Kidney epithelial cell (primary cell): ENCODE results near the gene C17orf114.

Source experiments
- DNase-seq: peaks from one replicate; pipeline ENCODE4 v3.0.0-alpha.2; 2010; ENCODE audit warnings: low read depth
- H3K27me3 ChIP-seq: 2 replicates; pipeline ENCODE4 v1.6.0; 2011; ENCODE audit warnings: low read length; ENCODE audit not compliant: control insufficient read depth, insufficient read depth
- H3K36me3 ChIP-seq: 2 replicates; pipeline ENCODE4 v1.5.1; 2011; ENCODE audit warnings: low read length; ENCODE audit not compliant: control insufficient read depth, insufficient read depth
- H3K4me3 ChIP-seq: 2 replicates; pipeline ENCODE4 v1.5.1; 2011; ENCODE audit warnings: low read depth, mild to moderate bottlenecking, control low read depth, low read length
- CTCF ChIP-seq: IDR thresholded peaks from 2 replicates; pipeline ENCODE4 v1.5.1; 2011; ENCODE audit warnings: mild to moderate bottlenecking, moderate library complexity, low read length, control low read depth, inconsistent platforms; ENCODE audit not compliant: insufficient read depth, poor library complexity, severe bottlenecking

Gene C17orf114

DNA sequence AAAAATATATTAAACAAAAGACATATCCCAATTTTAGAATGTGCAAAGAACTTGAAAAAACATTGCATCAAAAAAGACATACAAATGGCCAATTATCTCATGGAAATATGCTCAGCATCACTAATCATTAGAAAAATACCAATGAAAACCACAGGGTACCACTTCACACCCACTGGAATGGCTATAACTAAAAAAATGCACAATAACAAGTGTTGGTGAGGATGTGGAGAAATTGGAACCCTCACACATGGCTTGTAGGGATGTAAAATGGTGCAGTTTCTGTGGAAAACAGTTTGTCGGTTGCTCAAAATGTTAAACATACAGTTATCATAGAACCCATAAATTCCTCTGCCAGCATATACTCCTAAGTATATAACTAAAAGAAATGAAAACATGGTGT lies 7.0 kb downstream of the C17orf114 start:
- no peaks in the 10 kb centered on the region for H3K36me3 ChIP-seq
- no peak overlapping the region for H3K4me3 ChIP-seq
- DNase-seq, result no peak
- no peak for TF ChIP-seq CTCF
- H3K27me3 ChIP-seq, result no peaks in the 10 kb centered on the region

GRCh38 chr17:4790705-4791088 lies 11.4 kb downstream of the C17orf114 start:
- Histone ChIP-seq H3K4me3 (peak overlapping the region; percentile 62), H3K36me3 (no peaks in the 10 kb centered on the region), H3K27me3 (peaks cover 25% of the 10 kb centered on the region)
- DNase-seq, result no peak
- TF ChIP-seq CTCF, result no peak

GRCh38 chr17:4789951-4790704 lies 12.0 kb downstream of the C17orf114 start:
- peaks cover 31% of the 10 kb centered on the region for H3K27me3 ChIP-seq
- DNase-seq, result no peak
- no peaks in the 10 kb centered on the region for H3K36me3 ChIP-seq
- H3K4me3 ChIP-seq, result peak overlapping the region; percentile 62
- TF ChIP-seq CTCF, result peak; percentile 44

DNA sequence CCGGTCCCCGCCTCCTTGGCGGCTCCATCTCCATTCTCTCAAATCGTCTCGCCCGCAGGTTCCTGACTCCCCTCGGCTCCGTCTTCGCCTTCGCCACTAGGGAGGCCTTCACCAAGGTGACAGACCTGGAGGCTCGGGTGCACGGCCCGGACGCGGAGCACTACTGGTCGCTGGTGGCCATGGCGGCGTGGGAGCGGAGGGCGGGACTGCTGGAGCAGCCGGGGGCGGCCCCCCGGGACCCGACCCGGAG lies 12.5 kb downstream of the C17orf114 start:
- peaks cover 34% of the 10 kb centered on the region for H3K27me3 ChIP-seq
- TF ChIP-seq CTCF, result no peak
- DNase-seq, result no peak
- H3K4me3 ChIP-seq, result peak overlapping the region; percentile 62
- H3K36me3 ChIP-seq, result no peaks in the 10 kb centered on the region

DNA sequence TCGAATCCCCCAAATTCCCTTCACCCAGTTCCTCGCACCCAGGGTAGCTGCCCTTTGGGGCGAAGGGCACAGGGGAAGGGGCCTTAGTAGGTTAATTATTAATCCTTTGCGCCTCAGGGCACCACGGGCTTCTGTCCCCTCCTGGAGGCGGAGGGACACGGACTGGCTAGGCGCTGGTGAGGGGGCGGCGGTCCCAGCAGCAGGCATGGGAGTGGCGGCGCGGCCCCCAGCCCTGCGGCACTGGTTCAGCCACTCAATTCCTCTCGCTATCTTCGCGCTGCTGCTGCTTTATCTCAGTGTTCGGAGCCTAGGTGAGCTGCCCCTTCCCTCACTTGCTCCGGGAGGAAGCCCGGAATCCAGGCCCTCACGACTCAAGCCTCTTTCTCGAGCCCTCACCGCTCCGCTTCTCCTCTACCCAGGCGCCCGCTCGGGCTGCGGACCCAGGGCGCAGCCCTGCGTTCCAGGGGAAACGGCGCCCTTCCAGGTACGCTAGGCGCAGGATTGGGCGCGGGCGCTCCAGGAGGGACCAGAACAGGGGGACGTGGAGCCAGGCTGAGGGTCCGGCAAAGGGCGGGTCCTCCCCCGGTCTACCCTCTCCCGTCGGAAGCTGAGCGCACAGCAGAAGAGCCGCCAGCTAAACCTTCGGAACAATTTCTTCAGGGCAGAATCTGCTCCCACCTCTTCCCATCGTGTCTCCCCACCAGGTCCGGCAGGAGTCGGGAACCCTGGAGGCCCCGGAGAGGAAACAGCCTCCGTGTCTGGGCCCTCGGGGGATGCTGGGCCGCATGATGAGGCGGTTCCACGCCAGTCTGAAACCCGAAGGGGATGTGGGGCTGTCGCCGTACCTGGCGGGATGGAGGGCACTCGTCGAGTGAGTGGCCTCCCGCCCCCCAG lies 13.1 kb downstream of the C17orf114 start, which contains the start of gene GLTPD2:
Gene GLTPD2 (plus strand): TSS at position 158 of the 894 bp plus-strand sequence. CDS start 48 bp downstream, at position 206.
- DNase-seq, result no peak
- Histone ChIP-seq H3K27me3 (peaks cover 39% of the 10 kb centered on the region), H3K36me3 (no peaks in the 10 kb centered on the region), H3K4me3 (peak within 1 kb of the TSS; percentile 62)
- no peak for TF ChIP-seq CTCF
